HG02678 (cell line): ENCODE measurements around the gene TTPAL.

Source experiments
- ATAC-seq: cut with Tn5 transposase; IDR thresholded peaks from one replicate; pipeline ENCODE4 v1.9.1; 2021; ENCODE audit warnings: mild to moderate bottlenecking, moderate library complexity; ENCODE audit not compliant: unreplicated experiment

Gene TTPAL

GRCh38 chr20:44439318-44439717 is 36.4 kb upstream of the TTPAL start:
- ATAC-seq, result no peak

DNA sequence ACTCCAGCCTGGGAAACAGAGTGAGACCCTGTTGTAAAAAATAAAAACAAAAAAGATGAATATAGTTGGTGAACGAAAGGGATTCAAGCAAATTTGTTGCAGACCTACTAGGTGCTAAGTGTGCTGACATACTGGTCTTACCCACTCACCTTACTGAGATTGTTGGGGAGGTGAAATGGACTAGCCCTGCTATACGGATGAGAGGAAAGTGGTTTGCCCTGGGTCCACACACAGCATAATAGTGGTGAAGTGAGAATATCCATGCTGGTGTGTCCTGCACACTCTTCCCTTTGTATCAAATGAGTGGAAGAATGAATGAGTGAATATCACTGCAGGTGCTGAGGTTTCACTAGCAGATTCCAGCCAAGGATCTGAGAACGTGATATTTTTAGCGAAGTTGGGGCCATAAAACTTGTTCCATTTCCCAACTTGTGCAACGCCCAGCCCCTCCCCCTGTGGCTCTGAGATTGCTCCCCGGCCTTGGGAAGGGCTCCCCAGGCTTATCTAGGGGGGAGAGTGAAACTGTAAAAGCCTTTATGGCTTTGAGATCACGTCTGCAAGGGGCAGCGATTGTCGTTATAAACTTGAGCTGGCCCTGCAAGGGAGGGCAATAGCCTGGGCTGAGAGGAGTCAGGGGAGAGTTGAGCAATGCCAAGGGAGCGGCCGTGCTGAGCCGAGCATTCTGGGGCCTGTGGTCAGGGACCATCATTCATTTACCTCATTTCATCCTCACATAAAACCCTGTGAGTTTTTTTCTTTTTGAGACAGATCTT is 33.2 kb upstream of the TTPAL start:
- no peak for ATAC-seq

DNA sequence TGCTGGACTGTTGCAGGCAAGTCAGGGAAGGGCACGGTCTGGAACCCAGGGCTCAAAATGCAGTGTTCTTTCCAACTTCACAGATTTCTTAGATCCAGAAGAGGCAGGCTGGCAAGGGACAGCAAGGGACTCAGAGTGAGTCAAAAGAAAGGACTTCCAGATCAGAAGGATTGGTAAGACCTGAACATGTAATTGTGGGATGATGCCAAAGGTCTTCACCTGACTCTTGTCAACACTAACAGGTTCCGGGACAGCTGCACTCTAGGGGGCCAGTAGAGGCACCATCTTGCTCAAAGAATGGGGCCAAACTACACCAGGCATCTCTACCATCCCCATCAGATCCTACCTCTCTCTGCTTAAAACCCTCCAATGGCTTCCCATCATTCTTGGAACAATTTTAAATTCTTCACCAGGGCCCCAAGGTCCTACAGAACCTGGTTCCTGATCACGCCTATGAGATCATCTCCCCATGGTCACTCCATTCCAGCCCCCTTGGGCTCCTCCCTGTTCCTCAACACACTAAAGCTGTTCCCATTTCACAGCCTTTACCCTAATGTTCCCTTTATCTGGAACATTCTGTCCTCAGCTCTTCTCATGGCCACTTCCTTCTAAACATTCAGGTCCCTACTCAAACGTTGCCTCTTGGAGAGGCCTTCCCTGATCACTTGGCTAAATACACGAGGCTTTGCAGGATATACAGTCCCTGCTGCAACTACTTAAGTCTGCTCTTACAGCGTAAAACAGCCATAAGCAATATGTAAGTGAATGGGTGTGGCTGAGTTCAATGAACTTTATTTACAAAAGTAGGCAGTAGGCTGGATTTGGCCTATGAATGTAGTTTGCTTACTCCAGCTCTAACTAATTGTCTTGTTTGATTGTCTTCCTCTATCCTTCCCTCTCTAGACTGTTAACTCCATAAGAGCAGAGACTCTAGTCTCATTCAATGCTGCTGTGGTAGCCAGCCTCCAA is 29.6 kb upstream of the TTPAL start:
- ATAC-seq, result no peak

DNA sequence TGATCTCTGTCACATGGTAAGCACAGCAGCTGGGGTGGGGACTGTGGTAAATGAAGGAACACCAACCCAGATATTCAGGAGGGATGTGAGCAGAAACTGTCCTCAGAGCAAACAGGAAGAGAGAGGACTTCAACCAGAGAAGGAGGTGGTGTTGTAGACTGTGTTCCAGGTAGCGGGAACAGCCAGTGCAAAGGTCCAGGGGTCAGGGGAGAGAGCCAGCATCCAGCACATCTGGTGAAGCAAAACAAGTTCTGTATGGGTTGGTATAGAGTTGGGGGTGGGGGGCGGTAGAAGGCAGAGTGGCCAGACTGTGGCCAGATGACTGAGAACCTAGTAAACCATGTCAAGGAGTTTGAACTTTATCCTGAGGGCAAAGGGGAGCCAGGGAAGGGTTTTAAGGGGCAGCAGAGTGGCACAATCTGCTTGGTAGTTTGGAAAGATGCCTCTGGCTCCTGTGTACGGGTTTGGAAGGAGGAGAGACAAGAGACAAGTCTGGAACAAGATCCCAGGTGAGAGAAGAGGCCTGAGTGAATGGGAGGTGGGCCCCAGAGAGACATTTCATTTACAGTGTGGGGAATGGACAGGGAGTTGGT is 27.8 kb upstream of the TTPAL start:
- ATAC-seq, result no peak

- no peak for ATAC-seq
Observed at GRCh38 chr20:44448753-44449546, 26.7 kb upstream of the TTPAL start.

- no peak for ATAC-seq
Observed at GRCh38 chr20:44449864-44450263, 25.8 kb upstream of the TTPAL start.

DNA sequence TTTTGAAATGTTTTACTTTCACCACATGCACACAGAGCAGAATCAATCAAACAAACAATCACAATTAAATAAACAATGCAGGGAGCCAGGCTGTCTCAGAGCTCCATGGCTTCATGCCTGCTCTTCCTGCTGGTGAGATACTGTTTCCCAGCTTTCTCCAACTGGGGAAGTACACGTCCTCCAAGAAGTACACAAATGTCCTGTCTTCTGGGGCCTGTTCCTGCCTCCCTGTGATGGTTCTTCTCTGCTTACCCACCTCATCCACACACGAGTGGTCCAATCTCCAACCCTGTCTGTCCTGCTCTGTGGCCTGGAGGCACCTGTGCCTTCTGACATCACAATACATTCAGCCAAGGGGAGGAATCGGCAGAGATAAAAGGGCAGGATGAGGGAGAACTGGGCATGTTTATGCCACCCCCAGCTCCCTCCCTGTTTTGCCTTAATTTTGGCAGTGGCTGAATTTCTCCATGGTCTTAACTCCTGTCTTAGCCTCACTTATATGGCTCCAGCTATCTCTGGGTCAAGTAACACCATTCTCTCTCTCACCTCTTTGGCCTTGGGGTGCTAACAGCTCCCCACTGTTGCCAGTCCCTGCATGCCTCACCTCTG is 25.3 kb upstream of the TTPAL start:
- ATAC-seq, result no peak

- no peak for ATAC-seq
Observed at GRCh38 chr20:44450903-44451450, 24.7 kb upstream of the TTPAL start.

- ATAC-seq, result no peak
Observed at GRCh38 chr20:44454306-44454963, 21.2 kb upstream of the TTPAL start.

DNA sequence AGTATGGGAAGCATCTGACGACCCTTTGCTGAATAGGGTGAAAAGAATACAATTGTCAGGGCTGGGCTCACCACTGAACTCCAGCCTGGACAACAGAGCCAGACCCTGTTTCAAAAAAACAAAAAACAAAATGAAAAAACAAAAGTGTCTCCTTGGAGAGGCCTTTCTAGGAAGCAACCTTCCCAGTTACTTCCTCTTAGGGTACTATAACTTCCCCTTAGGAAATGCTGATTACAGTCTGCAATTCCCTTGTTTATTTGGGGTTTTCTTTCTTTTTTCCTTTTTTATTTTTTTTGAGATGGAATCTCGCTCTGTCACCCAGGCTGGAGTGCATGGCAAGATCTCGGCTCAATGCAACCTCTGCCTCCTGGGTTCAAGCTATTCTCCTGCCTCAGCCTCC is 20.5 kb upstream of the TTPAL start:
- no peak for ATAC-seq

GRCh38 chr20:44456611-44457010 is 19.1 kb upstream of the TTPAL start:
- no peak for ATAC-seq

DNA sequence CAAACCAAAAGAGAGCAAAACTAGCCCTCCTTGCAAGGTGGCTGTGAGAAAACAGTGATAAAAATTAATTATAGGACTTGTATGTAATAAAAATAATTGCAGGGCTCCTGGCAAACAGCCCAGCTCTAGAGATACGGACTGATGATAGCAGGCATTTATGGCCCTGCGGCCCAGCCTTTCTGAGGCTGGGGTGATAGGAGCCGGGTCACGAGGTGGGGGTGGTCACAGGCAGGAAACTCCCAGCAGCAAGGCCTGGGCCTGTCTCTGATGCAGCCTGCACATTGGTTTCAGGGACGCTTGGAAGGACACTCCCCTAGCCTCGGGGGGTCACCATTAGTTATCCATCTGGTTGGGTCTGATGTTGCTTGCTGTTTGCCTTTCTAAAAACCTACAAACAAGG is 18.7 kb upstream of the TTPAL start:
- no peak for ATAC-seq

- no peak for ATAC-seq
Observed at GRCh38 chr20:44459271-44459670, 16.4 kb upstream of the TTPAL start.

DNA sequence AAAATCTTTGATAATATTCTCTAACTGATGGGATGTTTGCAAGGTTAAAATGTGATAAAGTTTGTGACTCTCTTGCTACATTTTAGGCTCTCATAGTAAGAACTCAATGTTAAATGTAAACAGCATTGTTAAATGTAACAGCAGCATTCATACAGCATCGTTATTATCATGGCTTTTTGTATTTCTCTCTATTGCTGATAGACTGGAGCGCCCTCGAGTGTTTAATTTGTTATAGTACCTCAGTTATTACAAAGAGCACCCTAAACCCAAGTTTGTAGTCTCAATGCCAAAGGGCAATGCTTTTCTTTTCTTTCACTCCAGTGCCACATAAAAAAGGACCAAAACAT is 14.9 kb upstream of the TTPAL start:
- no peak for ATAC-seq

GRCh38 chr20:44461142-44461802 is 14.4 kb upstream of the TTPAL start:
- ATAC-seq, result no peak

- ATAC-seq, result no peak
Observed at GRCh38 chr20:44461803-44462174, 13.9 kb upstream of the TTPAL start.

- no peak for ATAC-seq
Observed at GRCh38 chr20:44463466-44463865, 12.2 kb upstream of the TTPAL start.

DNA sequence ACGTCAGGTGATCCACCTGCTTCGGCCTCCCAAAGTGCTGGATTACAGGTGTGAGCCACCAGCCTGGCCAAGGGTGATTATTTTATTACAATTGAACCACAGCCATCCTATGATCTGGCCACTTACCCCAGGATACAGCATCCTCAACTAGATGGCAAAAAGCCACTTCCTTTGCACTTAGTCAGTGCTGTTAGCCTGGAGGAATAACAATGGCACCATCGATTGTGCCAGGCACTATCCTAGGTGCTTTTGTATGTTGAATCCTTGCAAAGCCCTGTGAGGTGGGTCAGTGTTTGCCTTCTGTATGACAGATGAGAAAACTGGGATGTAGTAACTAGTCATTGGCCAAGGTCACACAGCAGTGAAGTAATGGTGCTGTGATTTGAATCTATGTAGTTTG is 11.2 kb upstream of the TTPAL start:
- no peak for ATAC-seq

DNA sequence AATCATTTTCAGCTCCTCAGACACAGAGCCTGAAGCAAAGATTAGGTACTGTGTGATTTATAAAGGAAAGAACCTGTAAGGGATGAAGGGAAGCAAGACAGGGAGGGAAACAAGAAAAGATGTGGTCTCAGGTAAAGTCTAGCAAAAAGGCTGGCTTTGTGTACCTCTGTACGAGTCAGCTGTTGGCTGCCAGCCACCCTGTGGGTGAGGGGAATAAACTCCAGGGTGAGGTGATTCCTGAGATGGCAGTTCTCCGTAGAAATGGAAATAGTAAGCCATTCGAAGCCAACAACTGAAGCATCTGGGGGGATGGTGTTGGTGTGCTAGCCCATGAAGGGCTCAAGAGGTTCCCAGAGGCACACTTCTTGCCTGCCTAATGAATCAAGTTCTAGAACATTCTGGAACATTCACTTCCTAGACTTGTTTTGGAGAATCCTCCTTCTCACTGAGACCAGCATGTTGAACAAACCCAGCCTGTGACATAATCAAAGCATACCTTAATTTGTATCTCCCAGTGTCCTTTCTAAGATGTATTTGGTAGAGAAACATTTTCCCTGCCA is 10.6 kb upstream of the TTPAL start:
- ATAC-seq, result no peak
